GM19099 (cell line): ENCODE data around the gene DNAJB13.

Source experiments
- POLR2A ChIP-seq: IDR thresholded peaks from 3 replicates; pipeline ENCODE4 v1.6.1; 2011; ENCODE audit warnings: low read depth; ENCODE audit not compliant: insufficient read length; ENCODE audit errors: extremely low read depth

DNAJB13 gene

GRCh38 chr11:73950869-73951710 is at the start of gene DNAJB13:
DNAJB13 (plus strand) TSS chr11:73951026; CDS start chr11:73951070, 44 bp downstream.
- TF ChIP-seq POLR2A: no peak

GRCh38 chr11:73902303-73902702 is 48.5 kb upstream of the DNAJB13 start:
- no peak for TF ChIP-seq POLR2A

GRCh38 chr11:73907191-73907590 is 43.6 kb upstream of the DNAJB13 start:
- TF ChIP-seq POLR2A: no peak

GRCh38 chr11:73912026-73912425 is 38.8 kb upstream of the DNAJB13 start:
- TF ChIP-seq POLR2A: no peak

- no peak for TF ChIP-seq POLR2A
Measured at GRCh38 chr11:73913472-73913871, 37.4 kb upstream of the DNAJB13 start.

GRCh38 chr11:73914284-73914683 is 36.5 kb upstream of the DNAJB13 start:
- TF ChIP-seq POLR2A: no peak

- no peak for TF ChIP-seq POLR2A
Measured at GRCh38 chr11:73916435-73916834, 34.4 kb upstream of the DNAJB13 start.

GRCh38 chr11:73921180-73921579 is 29.6 kb upstream of the DNAJB13 start:
- TF ChIP-seq POLR2A: no peak

- TF ChIP-seq POLR2A: no peak
Measured at GRCh38 chr11:73929388-73929787, 21.4 kb upstream of the DNAJB13 start.

GRCh38 chr11:73931039-73931645 is 19.7 kb upstream of the DNAJB13 start:
- TF ChIP-seq POLR2A: no peak

- TF ChIP-seq POLR2A: no peak
Measured at GRCh38 chr11:73931951-73932350, 18.9 kb upstream of the DNAJB13 start.

GRCh38 chr11:73932781-73933180 is 18.0 kb upstream of the DNAJB13 start:
- no peak for TF ChIP-seq POLR2A

- TF ChIP-seq POLR2A: no peak
Measured at GRCh38 chr11:73939096-73939495, 11.7 kb upstream of the DNAJB13 start.

- TF ChIP-seq POLR2A: no peak
Measured at GRCh38 chr11:73940801-73941570, 9.8 kb upstream of the DNAJB13 start.

- TF ChIP-seq POLR2A: no peak
Measured at GRCh38 chr11:73942010-73942409, 8.8 kb upstream of the DNAJB13 start.
